M059J (cell line): ENCODE data around the gene PADI1. TPM values are rescaled to one million over a fixed set of nuclear protein-coding genes. Genes with fewer than 3 reads are reported as not detected.

ENCODE experiments used
- total RNA-seq: library from RNA; depleted of rRNA; stranded (reverse); fragments of >200 nt; shearing (Covaris generic); gene quantifications from 2 replicates; pipeline ENCODE4 v1.2.3, GENCODE V29; 2014; rRNA removed

The PADI1 gene
- total RNA-seq, 1 experiment from 2014 or later = 1.7 TPM

Other genes with a start within 250 kb of the PADI1 start
- 0.12 TPM in 1 of 2 replicates, not detected in the other for gene MFAP2, start 224.5 kb upstream of the PADI1 start, total RNA-seq
- 18.3 and 36.3 TPM in 2 replicates for gene ATP13A2, start 193.2 kb upstream of the PADI1 start, total RNA-seq
- gene SDHB, start 151.1 kb upstream of the PADI1 start, total RNA-seq = 298 and 307 TPM in 2 replicates
- gene PADI2, start 85.7 kb upstream of the PADI1 start, total RNA-seq = 0.12 and 1.3 TPM in 2 replicates
- gene PADI3, start 44.0 kb downstream of the PADI1 start, total RNA-seq = 2.1 and 5.3 TPM in 2 replicates
- 0.49 and 2.3 TPM in 2 replicates for gene PADI4, start 103.1 kb downstream of the PADI1 start, total RNA-seq
- not detected in 2 replicates for gene PADI6, start 167.1 kb downstream of the PADI1 start, total RNA-seq
- gene RCC2, start 234.5 kb downstream of the PADI1 start, total RNA-seq = 87.4 and 135 TPM in 2 replicates